NCI-H526 treated with DMSO at 0.1 percent for 48 hours (cell line): ENCODE data around the gene WDR31.
"Not testable (repeated sequence)": the region's sequence is repeated elsewhere in the genome, so short reads cannot be mapped to it uniquely, and the experiment has no call there.

ENCODE experiments used
- DNase-seq: peaks from one replicate; lab custom pipeline; 2025; lab: John Stamatoyannopoulos, UW

The WDR31 gene

GRCh38 chr9:113340011-113340699 is at the start of gene WDR31:
WDR31 (minus strand) TSS chr9:113340275; CDS start chr9:113332022, 8,253 bp downstream.
- DNase-seq, result peak; percentile 40

- no peak for DNase-seq
Measured at GRCh38 chr9:113389451-113389850, 49.4 kb upstream of the WDR31 start.

GRCh38 chr9:113388833-113389232 is 48.8 kb upstream of the WDR31 start:
- no peak for DNase-seq

- DNase-seq, result no peak
Measured at GRCh38 chr9:113387560-113388230, 47.6 kb upstream of the WDR31 start.

GRCh38 chr9:113386571-113387393 is 46.7 kb upstream of the WDR31 start:
- DNase-seq, result no peak

- peak; percentile 6 for DNase-seq
Measured at GRCh38 chr9:113381909-113382411, 41.9 kb upstream of the WDR31 start.

- DNase-seq, result not testable (repeated sequence)
Measured at GRCh38 chr9:113381441-113381840, 41.4 kb upstream of the WDR31 start.

GRCh38 chr9:113380869-113381378 is 40.8 kb upstream of the WDR31 start:
- no peak for DNase-seq

GRCh38 chr9:113379829-113380210 is 39.7 kb upstream of the WDR31 start:
- DNase-seq, result not testable (repeated sequence)

GRCh38 chr9:113379094-113379828 is 39.2 kb upstream of the WDR31 start:
- DNase-seq, result not testable (repeated sequence)

- DNase-seq, result peak; percentile 52
Measured at GRCh38 chr9:113376634-113377567, 36.8 kb upstream of the WDR31 start, which contains the start of gene HDHD3. HDHD3 (minus strand) TSS chr9:113376986; CDS start chr9:113374354, 2,632 bp downstream.

- DNase-seq, result no peak
Measured at GRCh38 chr9:113375057-113376023, 35.3 kb upstream of the WDR31 start.

- no peak for DNase-seq
Measured at GRCh38 chr9:113373676-113374392, 33.8 kb upstream of the WDR31 start.

- DNase-seq, result no peak
Measured at GRCh38 chr9:113373256-113373655, 33.2 kb upstream of the WDR31 start.

- DNase-seq, result no peak
Measured at GRCh38 chr9:113372059-113372458, 32.0 kb upstream of the WDR31 start.

GRCh38 chr9:113370806-113371325 is 30.8 kb upstream of the WDR31 start:
- no peak for DNase-seq

GRCh38 chr9:113369855-113370140 is 29.7 kb upstream of the WDR31 start:
- no peak for DNase-seq
